Activated naive CD4-positive, alpha-beta T cell treated with anti-CD3 and anti-CD28 coated beads, Interleukin-2, amount 50 U/mL, for 72 hours (primary cell): ENCODE measurements around the gene DMBX1. TPM values are rescaled to one million over a fixed set of nuclear protein-coding genes. Genes with fewer than 3 reads are reported as not detected.

ENCODE experiments used
- ATAC-seq, 2 donors: fragments of 150-1000 bp; cut with Tn5 transposase; 2 replicates each; pipeline ENCODE4 v1.10.0; 2021; ENCODE audit warnings: mild to moderate bottlenecking in 2 of 2, moderate library complexity in 2 of 2
- DNase-seq, 2 donors: peaks; one replicate each; pipeline ENCODE4 v3.0.0; 2021 to 2022; ENCODE audit warnings: low spot score in 2 of 2
- H3K27ac Mint-ChIP-seq, 2 donors: one replicate each; pipeline ENCODE4 v1.8.0; 2022; ENCODE audit warnings: mild to moderate bottlenecking in 2 of 2, mixed read lengths in 2 of 2
- H3K36me3 Mint-ChIP-seq, 2 donors: one replicate each; pipeline ENCODE4 v1.8.0; 2022; ENCODE audit warnings: mixed read lengths in 2 of 2
- H3K9me3 Mint-ChIP-seq, 2 donors: one replicate each; pipeline ENCODE4 v1.8.0; 2022; ENCODE audit warnings: mixed read lengths in 2 of 2
- total RNA-seq, 2 donors: library from RNA; stranded (reverse); gene quantifications; one replicate each; pipeline ENCODE4 v1.2.3, GENCODE V29; 2022

DMBX1 gene
- total RNA-seq, 2 donors from 2014 or later = 0.09 to 0.54 TPM

GRCh38 chr1:46490656-46491442 lies 1.2 kb downstream of the DMBX1 start:
- Mint-ChIP-seq H3K9me3 (no peaks in the 10 kb centered on the region), H3K27ac (no peak overlapping the region), H3K36me3 (peaks cover 7 to 11% of the 10 kb centered on the region in 2 donors)
- DNase-seq (no peak), ATAC-seq (no peak)

- peaks cover 7 to 11% of the 10 kb centered on the region in 2 donors for H3K36me3 Mint-ChIP-seq
Measured at GRCh38 chr1:46491443-46492268, 2.0 kb downstream of the DMBX1 start.

GRCh38 chr1:46492269-46492853 lies 2.7 kb downstream of the DMBX1 start:
- no peak overlapping the region for H3K27ac Mint-ChIP-seq
- H3K9me3 Mint-ChIP-seq = no peaks in the 10 kb centered on the region
- ATAC-seq (no peak), DNase-seq (no peak)
- H3K36me3 Mint-ChIP-seq = peaks cover 7 to 11% of the 10 kb centered on the region in 2 donors

More at GRCh38 chr1:46491443-46492268, 2.0 kb downstream of the DMBX1 start:
- Mint-ChIP-seq H3K9me3 (no peaks in the 10 kb centered on the region), H3K27ac (no peak overlapping the region)
- ATAC-seq = no peak
- DNase-seq = no peak

- DNase-seq (no peak), ATAC-seq (no peak)
- H3K27ac Mint-ChIP-seq = no peak overlapping the region
- H3K36me3 Mint-ChIP-seq = peaks cover 7 to 11% of the 10 kb centered on the region in 2 donors
- H3K9me3 Mint-ChIP-seq = no peaks in the 10 kb centered on the region
Measured at GRCh38 chr1:46492871-46493270, 3.2 kb downstream of the DMBX1 start.

- no peak for DNase-seq
- peaks cover 7 to 11% of the 10 kb centered on the region in 2 donors for H3K36me3 Mint-ChIP-seq
- no peak for ATAC-seq
- H3K27ac Mint-ChIP-seq = no peak overlapping the region
- no peaks in the 10 kb centered on the region for H3K9me3 Mint-ChIP-seq
Measured at GRCh38 chr1:46493316-46494032, 3.8 kb downstream of the DMBX1 start.

- no peak for ATAC-seq
- H3K9me3 Mint-ChIP-seq = no peaks in the 10 kb centered on the region
- no peak overlapping the region for H3K27ac Mint-ChIP-seq
- DNase-seq = no peak
- H3K36me3 Mint-ChIP-seq = peaks cover 4% of the 10 kb centered on the region in 2 donors
Measured at GRCh38 chr1:46494910-46495309, 5.3 kb downstream of the DMBX1 start.

- no peaks in the 10 kb centered on the region for H3K9me3 Mint-ChIP-seq
- ATAC-seq (no peak), DNase-seq (no peak)
- no peaks in the 10 kb centered on the region for H3K36me3 Mint-ChIP-seq
- no peak overlapping the region for H3K27ac Mint-ChIP-seq
Measured at GRCh38 chr1:46495778-46496177, 6.1 kb downstream of the DMBX1 start.

GRCh38 chr1:46496505-46496904 lies 6.9 kb downstream of the DMBX1 start:
- no peaks in the 10 kb centered on the region for H3K9me3 Mint-ChIP-seq
- no peak for ATAC-seq
- H3K27ac Mint-ChIP-seq = no peak overlapping the region
- no peaks in the 10 kb centered on the region for H3K36me3 Mint-ChIP-seq
- DNase-seq = no peak

GRCh38 chr1:46497020-46497419 lies 7.4 kb downstream of the DMBX1 start:
- Mint-ChIP-seq H3K36me3 (no peaks in the 10 kb centered on the region), H3K27ac (no peak overlapping the region), H3K9me3 (no peaks in the 10 kb centered on the region)
- DNase-seq (no peak), ATAC-seq (no peak)

GRCh38 chr1:46497665-46498064 lies 8.0 kb downstream of the DMBX1 start:
- no peak for ATAC-seq
- DNase-seq = no peak
- Mint-ChIP-seq H3K36me3 (no peaks in the 10 kb centered on the region), H3K9me3 (no peaks in the 10 kb centered on the region), H3K27ac (no peak overlapping the region)

- DNase-seq = no peak
- no peaks in the 10 kb centered on the region for H3K36me3 Mint-ChIP-seq
- no peaks in the 10 kb centered on the region for H3K9me3 Mint-ChIP-seq
- no peak for ATAC-seq
- no peak overlapping the region for H3K27ac Mint-ChIP-seq
Measured at GRCh38 chr1:46501528-46501927, 11.9 kb downstream of the DMBX1 start.

GRCh38 chr1:46503421-46503820 lies 13.8 kb downstream of the DMBX1 start:
- no peak for ATAC-seq
- H3K9me3 Mint-ChIP-seq = no peaks in the 10 kb centered on the region
- DNase-seq = no peak
- no peaks in the 10 kb centered on the region for H3K36me3 Mint-ChIP-seq
- H3K27ac Mint-ChIP-seq = no peak overlapping the region

- H3K36me3 Mint-ChIP-seq = no peaks in the 10 kb centered on the region
- no peaks in the 10 kb centered on the region for H3K9me3 Mint-ChIP-seq
- ATAC-seq (peak in 1 of 2 donors; percentile 58), DNase-seq (no peak)
- H3K27ac Mint-ChIP-seq = no peak overlapping the region
Measured at GRCh38 chr1:46506470-46507219, 17.0 kb downstream of the DMBX1 start.

GRCh38 chr1:46508757-46509156 lies 19.1 kb downstream of the DMBX1 start:
- H3K9me3 Mint-ChIP-seq = no peaks in the 10 kb centered on the region
- ATAC-seq = peak; percentile 66 to 67

GRCh38 chr1:46510341-46510997 lies 20.8 kb downstream of the DMBX1 start:
- no peak for ATAC-seq
- Mint-ChIP-seq H3K27ac (no peak overlapping the region), H3K9me3 (no peaks in the 10 kb centered on the region), H3K36me3 (no peaks in the 10 kb centered on the region)
- DNase-seq = no peak

More at GRCh38 chr1:46508757-46509156, 19.1 kb downstream of the DMBX1 start:
- no peaks in the 10 kb centered on the region for H3K36me3 Mint-ChIP-seq
- H3K27ac Mint-ChIP-seq = no peak overlapping the region
- DNase-seq = no peak

- Mint-ChIP-seq H3K27ac (no peak overlapping the region), H3K9me3 (no peaks in the 10 kb centered on the region), H3K36me3 (no peaks in the 10 kb centered on the region)
- DNase-seq = no peak
- no peak for ATAC-seq
Measured at GRCh38 chr1:46510998-46511365, 21.3 kb downstream of the DMBX1 start.
